GM03348 (cell line): Measurements from ENCODE around the gene NRCAM.
"Not testable (repeated sequence)": the region's sequence is repeated elsewhere in the genome, so short reads cannot be mapped to it uniquely, and the experiment has no call there.

ENCODE experiments used
- DNase-seq: peaks from one replicate; pipeline ENCODE4 v3.0.0; 2012; ENCODE audit warnings: low spot score

NRCAM gene

DNA sequence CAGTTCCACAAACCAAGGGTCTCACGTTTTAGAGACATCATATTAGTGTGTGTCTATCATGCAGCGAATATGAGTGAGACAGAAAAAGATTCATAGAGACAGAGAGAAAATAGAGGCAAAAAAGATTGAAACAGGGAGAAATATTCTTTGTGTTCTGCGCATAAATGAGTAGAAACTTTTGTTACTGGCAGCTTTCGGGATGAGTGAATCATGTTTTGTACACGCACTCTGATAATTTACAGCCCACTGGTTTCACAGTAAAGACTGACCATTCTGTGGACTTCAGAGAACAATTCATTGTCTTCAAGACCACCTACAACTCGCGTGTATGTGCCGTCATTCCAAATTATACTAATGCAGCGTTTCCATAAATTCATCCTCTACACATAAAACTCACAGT lies 60.2 kb downstream of the NRCAM start:
- DNase-seq = no peak

GRCh38 chr7:108395426-108395825 lies 60.8 kb downstream of the NRCAM start:
- DNase-seq = no peak

- DNase-seq = not testable (repeated sequence)
Measured at GRCh38 chr7:108393097-108393496, 63.1 kb downstream of the NRCAM start.

- DNase-seq = not testable (repeated sequence)
Measured at GRCh38 chr7:108387686-108388085, 68.5 kb downstream of the NRCAM start.

DNA sequence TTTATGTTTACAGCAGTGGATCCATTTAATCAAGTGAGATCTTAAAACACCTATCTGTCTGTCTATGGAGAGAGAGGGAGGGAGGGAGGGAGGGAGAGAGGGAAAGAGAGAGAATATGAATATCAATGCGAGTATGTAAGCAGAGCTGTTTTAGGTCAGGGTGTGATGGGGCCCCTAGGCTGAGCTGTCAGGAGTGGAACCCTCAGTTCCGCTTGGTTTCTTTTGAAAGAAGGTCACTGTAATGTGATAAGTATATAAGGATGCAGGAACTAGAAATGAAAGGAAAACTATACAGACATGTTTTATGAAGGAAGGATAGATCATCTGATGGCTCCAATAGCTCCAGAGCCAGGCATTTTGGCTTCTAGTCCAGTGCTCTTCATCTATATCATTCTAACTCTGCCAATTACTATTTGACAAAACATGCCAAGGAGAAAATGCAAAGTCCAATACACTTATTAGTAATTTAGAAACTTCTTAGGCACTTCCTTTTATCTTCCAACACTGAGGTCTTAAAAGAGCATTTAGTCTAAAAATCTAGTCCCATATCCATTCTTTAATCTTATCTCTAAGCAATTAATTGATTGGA lies 70.3 kb downstream of the NRCAM start:
- no peak for DNase-seq

DNA sequence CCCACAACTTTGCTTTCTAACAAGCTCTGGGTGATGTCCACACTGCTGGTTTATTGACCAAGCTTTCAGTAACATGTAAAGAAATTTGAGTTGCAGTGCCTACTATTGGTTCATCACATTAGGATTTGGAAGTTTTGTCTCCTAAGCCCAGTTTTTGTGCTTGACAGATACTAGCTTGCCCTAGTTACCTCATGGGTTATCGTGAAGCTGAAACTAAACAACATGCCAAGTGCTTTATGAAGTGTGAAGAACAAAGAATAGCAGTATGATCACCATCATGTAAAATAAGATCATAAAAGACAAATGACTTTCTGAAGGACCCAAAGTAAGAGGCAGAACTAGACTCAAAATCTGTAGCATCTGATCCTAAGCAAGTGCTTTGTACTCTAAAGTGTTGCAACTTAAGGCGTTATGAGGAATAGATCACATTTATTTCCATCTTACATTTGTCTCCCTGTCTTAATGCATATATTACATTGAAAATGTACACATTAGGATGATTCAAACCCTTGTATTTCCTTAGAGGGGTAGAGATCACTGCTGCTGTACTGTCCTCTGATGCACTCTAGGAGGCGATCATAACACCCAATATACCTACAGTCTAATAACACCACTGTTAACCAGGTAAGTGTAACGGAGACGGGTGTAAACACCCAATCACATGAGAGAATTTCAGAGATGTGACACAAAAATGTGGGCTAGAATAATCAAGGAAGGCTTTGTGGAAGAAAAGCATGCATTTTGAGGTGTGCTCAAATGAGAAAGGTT lies 71.3 kb downstream of the NRCAM start:
- DNase-seq = no peak

DNA sequence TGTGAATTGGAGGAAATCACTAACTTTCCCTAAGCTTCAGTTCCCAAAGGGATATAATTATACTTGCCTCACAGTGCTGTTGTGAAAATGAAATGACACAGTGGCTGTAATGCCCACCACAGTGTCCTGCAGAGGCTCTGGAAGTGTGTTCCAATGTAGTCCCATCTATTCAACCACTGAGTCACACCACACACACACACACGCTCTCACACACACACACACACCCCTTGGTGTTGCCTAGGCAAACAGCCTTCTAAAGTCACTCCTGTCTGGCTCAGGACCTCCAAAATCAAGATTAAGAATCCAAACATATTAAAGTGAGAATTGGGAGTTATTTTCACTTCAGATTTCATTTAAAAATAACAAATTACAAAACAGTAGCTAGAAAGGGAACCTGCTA lies 73.3 kb downstream of the NRCAM start:
- no peak for DNase-seq

GRCh38 chr7:108380517-108380916 lies 75.7 kb downstream of the NRCAM start:
- no peak for DNase-seq

DNA sequence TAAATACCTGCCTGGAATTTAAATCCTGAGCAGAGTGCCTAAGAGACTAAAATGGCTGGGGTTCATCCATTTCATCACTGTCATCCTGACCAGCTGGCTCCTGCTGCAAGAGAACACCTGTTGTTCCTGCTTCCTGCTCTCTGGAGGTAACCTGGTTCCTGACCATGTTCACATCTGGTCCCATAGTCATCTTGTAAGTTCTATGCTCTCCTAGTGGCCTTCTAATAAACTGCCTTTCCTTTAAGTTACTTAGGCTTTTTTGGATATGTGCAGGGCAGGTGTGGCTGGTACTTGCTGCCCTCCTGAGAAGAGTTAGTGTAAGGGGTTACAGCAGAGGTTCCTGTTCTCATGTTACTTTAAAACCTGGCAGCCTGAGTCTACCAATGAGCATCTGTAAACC lies 80.0 kb downstream of the NRCAM start:
- no peak for DNase-seq

- no peak for DNase-seq
Measured at GRCh38 chr7:108375668-108376067, 80.6 kb downstream of the NRCAM start.

- DNase-seq = no peak
Measured at GRCh38 chr7:108374899-108375298, 81.3 kb downstream of the NRCAM start.

GRCh38 chr7:108372618-108373017 lies 83.6 kb downstream of the NRCAM start:
- DNase-seq = no peak

DNA sequence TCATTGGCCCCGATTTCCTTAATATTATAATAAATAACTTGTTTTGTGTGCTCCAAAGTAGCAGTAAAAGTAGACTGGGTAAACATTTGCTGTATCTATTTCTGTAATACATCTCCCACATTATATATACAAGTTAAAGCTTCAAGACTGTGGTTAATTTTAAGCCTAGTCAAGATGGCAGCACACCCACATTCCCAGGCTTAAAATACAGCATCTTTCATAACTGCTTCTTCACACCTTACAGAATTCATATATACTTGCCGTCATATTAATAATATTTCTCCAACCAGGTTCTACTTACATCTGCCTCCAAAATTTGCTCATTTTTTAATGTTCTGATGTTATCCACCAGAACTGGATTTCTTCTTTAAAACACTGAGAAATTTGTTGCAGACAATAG lies 85.6 kb downstream of the NRCAM start:
- DNase-seq = no peak

GRCh38 chr7:108368466-108368865 lies 87.8 kb downstream of the NRCAM start:
- DNase-seq = no peak

- DNase-seq = no peak
Measured at GRCh38 chr7:108367946-108368345, 88.3 kb downstream of the NRCAM start.

DNA sequence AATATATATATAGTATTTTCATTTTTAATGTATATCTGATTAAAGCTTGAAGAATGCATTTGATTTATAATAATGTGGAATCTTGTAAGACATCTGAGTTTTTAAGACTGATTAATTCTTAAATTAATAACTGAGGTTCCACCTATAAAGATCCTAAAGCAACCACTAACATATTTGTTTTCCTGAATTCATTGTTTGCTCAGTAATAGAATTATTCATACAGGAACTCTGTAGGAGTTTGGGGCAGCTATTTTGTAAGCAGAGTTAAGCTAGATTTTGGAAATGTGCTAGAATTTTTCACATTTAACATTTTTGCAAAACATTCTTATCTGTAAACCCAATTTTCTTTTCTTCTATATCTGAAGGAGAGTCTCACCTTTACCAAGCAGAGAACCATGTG lies 88.9 kb downstream of the NRCAM start:
- no peak for DNase-seq

- DNase-seq = no peak
Measured at GRCh38 chr7:108363659-108364058, 92.6 kb downstream of the NRCAM start.

- no peak for DNase-seq
Measured at GRCh38 chr7:108360058-108360800, 96.0 kb downstream of the NRCAM start.

- peak; percentile 17 for DNase-seq
Measured at GRCh38 chr7:108358553-108358952, 97.7 kb downstream of the NRCAM start.

GRCh38 chr7:108351729-108352131 lies 104.5 kb downstream of the NRCAM start:
- no peak for DNase-seq

- DNase-seq = peak; percentile 64
Measured at GRCh38 chr7:108348913-108349312, 107.3 kb downstream of the NRCAM start.

DNA sequence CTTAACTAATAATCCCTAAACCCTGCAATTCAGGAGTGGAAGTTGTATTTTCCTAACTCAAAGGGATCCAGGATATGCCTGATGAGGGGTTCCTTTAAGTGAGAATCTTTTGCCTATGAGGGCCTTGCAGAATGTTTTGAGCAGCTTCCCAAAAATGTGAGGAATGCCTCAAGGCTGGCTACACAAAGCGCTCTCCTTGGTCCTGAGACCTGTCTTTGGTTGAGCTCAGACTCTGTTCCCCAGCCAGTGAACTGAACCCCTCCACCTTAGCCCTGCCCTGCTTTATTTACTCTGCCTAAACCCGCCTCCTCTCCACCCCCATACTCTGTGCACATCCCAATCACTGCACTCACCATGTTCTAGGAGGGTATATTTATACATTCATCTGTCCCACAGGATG lies 108.6 kb downstream of the NRCAM start:
- DNase-seq = peak; percentile 84

- DNase-seq = no peak
Measured at GRCh38 chr7:108345710-108346336, 110.4 kb downstream of the NRCAM start.
